H1 (cell line): ENCODE data around the gene IL5RA. TPM values are rescaled to one million over a fixed set of nuclear protein-coding genes. Genes with fewer than 3 reads are reported as not detected.

ENCODE experiments used
- CTCF ChIA-PET: fragments of 300-600 bp; sonication (Branson Sonifier 250); formaldehyde crosslinking; loops from one replicate; lab custom pipeline; 2021; ENCODE audit not compliant: partially characterized antibody; lab: Charles Lee
- POLR2A ChIA-PET: fragments of 300-600 bp; sonication (Branson Sonifier 250); formaldehyde crosslinking; loops from one replicate; lab custom pipeline; 2021; ENCODE audit warnings: inconsistent platforms; ENCODE audit not compliant: partially characterized antibody; lab: Charles Lee
- DNase-seq, 2 experiments: peaks; one replicate each; pipeline versions ENCODE4 v3.0.0 to v3.0.0-alpha.2; 2010 to 2022; ENCODE audit warnings: low spot score in 2 of 2, low read depth in 1 of 2, mixed read lengths in 1 of 2
- FAIRE-seq: peaks from 2 replicates; lab custom pipeline; 2011; peaks lifted over from hg19 to GRCh38; lab: Jason Lieb, UNC
- H2AFZ ChIP-seq: 2 replicates; pipeline ENCODE4 v1.8.1; 2012; ENCODE audit warnings: low read length, inconsistent platforms
- H2AK5ac ChIP-seq: 2 replicates; pipeline ENCODE4 v1.6.1; 2013; ENCODE audit warnings: low read depth, low read length
- H2BK120ac ChIP-seq: replicated peaks from 2 replicates; pipeline ENCODE3; 2013; ENCODE audit warnings: low read depth, low read length, inconsistent platforms
- H2BK12ac ChIP-seq: 2 replicates; pipeline ENCODE4 v1.6.1; 2013; ENCODE audit warnings: low read depth, low read length
- H2BK15ac ChIP-seq: 2 replicates; pipeline ENCODE4 v1.6.1; 2013; ENCODE audit warnings: low read length
- H2BK20ac ChIP-seq: 2 replicates; pipeline ENCODE4 v1.6.1; 2013; ENCODE audit warnings: low read length
- H2BK5ac ChIP-seq: 2 replicates; pipeline ENCODE4 v1.6.1; 2013; ENCODE audit warnings: low read depth, low read length
- H3K14ac ChIP-seq: 2 replicates; pipeline ENCODE4 v1.6.1; 2013; ENCODE audit warnings: inconsistent platforms; ENCODE audit not compliant: insufficient read length
- H3K18ac ChIP-seq: 2 replicates; pipeline ENCODE4 v1.6.1; 2013; ENCODE audit warnings: low read length; ENCODE audit errors: extremely low read depth
- H3K23ac ChIP-seq: 2 replicates; pipeline ENCODE4 v1.6.1; 2013; ENCODE audit warnings: inconsistent platforms; ENCODE audit not compliant: insufficient read length
- H3K23me2 ChIP-seq: 2 replicates; pipeline ENCODE4 v1.6.1; 2013; ENCODE audit warnings: low read depth, low read length
- H3K27ac ChIP-seq: 2 replicates; pipeline ENCODE4 v1.6.1; 2011; ENCODE audit warnings: low read depth, low read length, inconsistent platforms
- H3K27me3 ChIP-seq, 4 experiments: replicated peaks in 1 of 4; 1 replicate in 1 of 4; 2 replicates in 3 of 4; pipeline versions ENCODE4 v1.6.1 to v1.8.1; 2011 to 2013; ENCODE audit warnings: low read length in 3 of 4, mild to moderate bottlenecking in 3 of 4, inconsistent platforms in 2 of 4, mixed read lengths in 2 of 4, moderate library complexity in 1 of 4; ENCODE audit not compliant: control insufficient read depth in 3 of 4, insufficient read depth in 3 of 4; ENCODE audit errors: extremely low read depth in 1 of 4
- H3K36me3 ChIP-seq, 4 experiments: 2 replicates each; pipeline versions ENCODE4 v1.6.1 to v1.8.1; 2011 to 2013; ENCODE audit warnings: mild to moderate bottlenecking in 4 of 4, low read length in 3 of 4, moderate library complexity in 2 of 4, control low read depth in 1 of 4, inconsistent platforms in 1 of 4; ENCODE audit not compliant: insufficient read depth in 4 of 4, control insufficient read depth in 2 of 4
- H3K4ac ChIP-seq: replicated peaks from 2 replicates; pipeline ENCODE3; 2013; ENCODE audit warnings: low read length, low read depth, mixed read lengths, inconsistent platforms; ENCODE audit not compliant: insufficient read length
- H3K4me1 ChIP-seq, 4 experiments: replicated peaks in 1 of 4; 1 replicate in 1 of 4; 2 replicates in 3 of 4; pipeline versions ENCODE4 v1.6.1 to v1.8.1; 2011 to 2013; ENCODE audit warnings: low read length in 3 of 4, inconsistent platforms in 2 of 4, mixed read lengths in 1 of 4; ENCODE audit not compliant: insufficient read depth in 4 of 4, control insufficient read depth in 3 of 4
- H3K4me2 ChIP-seq, 2 experiments: 2 replicates each; pipeline versions ENCODE4 v1.6.1 to v1.8.1; 2011 to 2013; ENCODE audit warnings: low read depth in 2 of 2, low read length in 2 of 2, control low read depth in 1 of 2, inconsistent platforms in 1 of 2, mild to moderate bottlenecking in 1 of 2; ENCODE audit not compliant: insufficient read depth in 1 of 2
- H3K4me3 ChIP-seq, 4 experiments: fragments of 200-600, 300-600 bp in 1 of 4; sonication (generic), shearing (Covaris generic), sonication (Bioruptor Twin) in 1 of 4; 2 replicates each; pipeline versions ENCODE4 v1.5.1 to v1.8.1; 2011 to 2016; ENCODE audit warnings: low read length in 4 of 4, low read depth in 3 of 4, control low read depth in 2 of 4, inconsistent platforms in 2 of 4, mild to moderate bottlenecking in 2 of 4, mixed read lengths in 1 of 4, moderate library complexity in 1 of 4; ENCODE audit not compliant: insufficient read depth in 2 of 4; ENCODE audit errors: extremely low read depth in 1 of 4
- H3K56ac ChIP-seq: replicated peaks from 2 replicates; pipeline ENCODE3; 2013; ENCODE audit warnings: low read depth, mild to moderate bottlenecking, mixed read lengths, low read length, inconsistent platforms; ENCODE audit not compliant: insufficient read length
- H3K79me1 ChIP-seq: 2 replicates; pipeline ENCODE4 v1.6.1; 2013; ENCODE audit warnings: low read depth, low read length, control low read depth
- H3K79me2 ChIP-seq, 2 experiments: 2 replicates each; pipeline versions ENCODE4 v1.6.1 to v1.8.1; 2012 to 2013; ENCODE audit warnings: low read length in 2 of 2, mild to moderate bottlenecking in 2 of 2, inconsistent platforms in 1 of 2; ENCODE audit not compliant: insufficient read depth in 2 of 2, control insufficient read depth in 1 of 2
- H3K9ac ChIP-seq, 4 experiments: replicated peaks in 1 of 4; 1 replicate in 1 of 4; 2 replicates in 3 of 4; pipeline versions ENCODE4 v1.6.1 to v1.8.1; 2011 to 2013; ENCODE audit warnings: low read depth in 3 of 4, low read length in 3 of 4, control low read depth in 2 of 4, mild to moderate bottlenecking in 2 of 4, moderate library complexity in 2 of 4, inconsistent platforms in 1 of 4; ENCODE audit errors: extremely low read depth in 1 of 4
- H3K9me3 ChIP-seq, 2 experiments: 2 replicates each; pipeline versions ENCODE4 v1.6.1 to v1.8.1; 2012 to 2013; ENCODE audit warnings: mild to moderate bottlenecking in 2 of 2, moderate library complexity in 2 of 2, control low read depth in 1 of 2, inconsistent platforms in 1 of 2, low read depth in 1 of 2, low read length in 1 of 2, mixed read lengths in 1 of 2; ENCODE audit not compliant: insufficient read depth in 2 of 2
- H4K20me1 ChIP-seq, 2 experiments: replicated peaks in 1 of 2; 2 replicates each; pipeline versions ENCODE3 to v1.8.1; 2011 to 2013; ENCODE audit warnings: inconsistent platforms in 2 of 2, low read length in 2 of 2, mild to moderate bottlenecking in 1 of 2; ENCODE audit not compliant: insufficient read depth in 2 of 2, control insufficient read depth in 1 of 2
- H4K5ac ChIP-seq: 2 replicates; pipeline ENCODE4 v1.6.1; 2013; ENCODE audit warnings: low read length, low read depth, mixed read lengths, inconsistent platforms; ENCODE audit not compliant: insufficient read length
- H4K8ac ChIP-seq: 2 replicates; pipeline ENCODE4 v1.8.0; 2013; ENCODE audit warnings: mild to moderate bottlenecking, moderate library complexity, low read length, inconsistent platforms; ENCODE audit not compliant: insufficient read depth; ENCODE audit errors: extremely low read depth
- H4K91ac ChIP-seq: replicated peaks from 2 replicates; pipeline ENCODE3; 2013; ENCODE audit warnings: low read length, mixed read lengths, inconsistent platforms; ENCODE audit not compliant: insufficient read length
- CEBPB ChIP-seq: IDR thresholded peaks from 2 replicates; pipeline ENCODE4 v1.6.1; 2012; ENCODE audit warnings: low read depth, low read length
- JUN ChIP-seq: IDR thresholded peaks from 2 replicates; pipeline ENCODE4 v1.6.1; 2011; ENCODE audit warnings: low read depth, mild to moderate bottlenecking, improper control_type of control experiment, low read length
- TBP ChIP-seq: IDR thresholded peaks from 2 replicates; pipeline ENCODE4 v1.6.1; 2011; ENCODE audit warnings: low read depth, low read length, improper control_type of control experiment
- YY1 ChIP-seq: IDR thresholded peaks from 2 replicates; pipeline ENCODE4 v1.6.1; 2011; ENCODE audit warnings: low read depth, mild to moderate bottlenecking, low read length
- WGBS, 2 experiments: shearing (Covaris generic) in 1 of 2; methylation state at CpG; one replicate each; pipeline versions ENCODE4 v1.1.6 to v1.1.7; 2013 to 2015; ENCODE audit warnings: low lambda C conversion rate in 2 of 2, mixed read lengths in 2 of 2, inconsistent platforms in 1 of 2, low coverage in 1 of 2, missing lambda C conversion rate in 1 of 2; ENCODE audit not compliant: insufficient replicate concordance in 2 of 2, insufficient coverage in 1 of 2, insufficient read length in 1 of 2; ENCODE audit errors: extremely low coverage in 1 of 2, missing lambda C conversion rate in 1 of 2; 5-methylcytosine and 5-hydroxymethylcytosine counted together
- polyA plus RNA-seq, 7 experiments: library from polyadenylated mRNA; depleted of rRNA in 3 of 7; stranded (reverse) in 5 of 7; unstranded in 2 of 7; fragments of >200 nt in 5 of 7; fragments of 200-250 nt in 2 of 7; gene quantifications; 1 replicate in 5 of 7; 2 replicates in 1 of 7; 4 replicates in 1 of 7; pipeline versions ENCODE4 v1.2.1 to v1.2.3, GENCODE V29; 2011 to 2013; ENCODE audit warnings: missing spikeins in 2 of 7, mixed read lengths in 2 of 7
- total RNA-seq: library from RNA; stranded (reverse); fragmentation: NEBNext Ultra II Directional; extraction: Animal tissue kit (Norgen Biotek cat#: 25700); gene quantifications from 2 replicates; pipeline ENCODE4 v1.2.1, GENCODE V29; 2021
- TF ChIP-seq, protein P1 (sequence below): IDR thresholded peaks from 2 replicates; pipeline ENCODE4 v1.6.1; 2011; ENCODE audit warnings: low read depth, mild to moderate bottlenecking, low read length; ENCODE audit not compliant: insufficient read depth

The IL5RA gene
- total and polyA plus RNA-seq, 2 of the 8 experiments (the other 6 are each of a cell fraction or from before 2014, with no cell fraction given), result not detected

DNA sequence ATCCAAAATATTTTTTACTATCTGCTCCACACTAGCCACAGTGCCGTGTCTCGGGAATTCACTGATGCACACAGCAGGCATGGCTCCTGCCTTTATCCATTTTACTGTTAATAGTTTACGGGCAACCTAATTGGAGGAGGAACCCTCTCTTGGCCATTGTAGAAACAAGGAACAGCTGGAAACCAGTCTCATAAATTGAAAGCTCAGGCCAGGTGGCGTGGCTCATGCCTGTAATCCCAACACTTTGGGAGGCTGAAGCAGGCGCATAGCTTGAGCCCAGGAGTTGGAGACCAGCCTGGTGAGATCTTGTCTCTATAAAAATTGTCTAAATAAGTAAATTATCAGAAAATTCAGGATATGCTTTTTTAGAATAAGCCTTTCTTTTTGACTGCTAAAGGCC lies 39.0 kb downstream of the IL5RA start:
- no peaks in the 10 kb centered on the region for H3K4me1 ChIP-seq
- no peak overlapping the region for H3K4me3 ChIP-seq
- H3K27me3 ChIP-seq, result no peaks in the 10 kb centered on the region
- H3K27ac ChIP-seq, result no peak overlapping the region
- no peak overlapping the region for H2BK12ac ChIP-seq
- WGBS, 2 experiments, result 90% methylated on average over 5 of the region's 5 CpGs; no CpG with 5 or more reads in 1 of the 2 experiments
- H4K5ac ChIP-seq, result no peak overlapping the region
- H3K4ac ChIP-seq, result no peak overlapping the region
- H2AFZ ChIP-seq, result no peak overlapping the region
- H3K79me2 ChIP-seq, result no peaks in the 10 kb centered on the region
- no peaks in the 10 kb centered on the region for H3K36me3 ChIP-seq
- H3K14ac ChIP-seq, result no peak overlapping the region
- ChIA-PET POLR2A (interaction anchor here (0.6 kb wide), 1 partner anchor 60 kb away, joined by 3 read pairs; no protein-coding TSS in a partner anchor), CTCF (interaction anchor here (0.7 kb wide), 1 partner anchor 27 kb away, joined by 3 read pairs; no protein-coding TSS in a partner anchor)
- H3K4me2 ChIP-seq, result no peak overlapping the region
- H2BK20ac ChIP-seq, result no peak overlapping the region
- H2BK5ac ChIP-seq, result no peak overlapping the region
- H3K9me3 ChIP-seq, result no peaks in the 10 kb centered on the region
- H4K20me1 ChIP-seq, result no peaks in the 10 kb centered on the region
- H4K91ac ChIP-seq, result no peak overlapping the region
- no peak for DNase-seq
- H3K18ac ChIP-seq, result no peak overlapping the region
- H3K9ac ChIP-seq, result no peak overlapping the region
- no peak overlapping the region for H3K23ac ChIP-seq
- H2BK120ac ChIP-seq, result no peak overlapping the region
- H3K56ac ChIP-seq, result no peak overlapping the region
- FAIRE-seq, result no peak
- H3K79me1 ChIP-seq, result no peaks in the 10 kb centered on the region
- H2AK5ac ChIP-seq, result no peak overlapping the region
- no peaks in the 10 kb centered on the region for H3K23me2 ChIP-seq
- H2BK15ac ChIP-seq, result no peak overlapping the region
- H4K8ac ChIP-seq, result no peak overlapping the region
- TF ChIP-seq CEBPB, result no peak
- TF ChIP-seq TBP, result no peak
- TF ChIP-seq, protein P1, sequence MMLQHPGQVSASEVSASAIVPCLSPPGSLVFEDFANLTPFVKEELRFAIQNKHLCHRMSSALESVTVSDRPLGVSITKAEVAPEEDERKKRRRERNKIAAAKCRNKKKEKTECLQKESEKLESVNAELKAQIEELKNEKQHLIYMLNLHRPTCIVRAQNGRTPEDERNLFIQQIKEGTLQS, result no peak
- no peak for TF ChIP-seq JUN
- no peak for TF ChIP-seq YY1
